Measurements from ENCODE around the gene RCAN1.

- TF ChIP-seq POLR2A (IDR thresholded peaks at IDR 0.05) (no peak), EP300 (IDR thresholded peaks at IDR 0.05) (no peak)
Measured at GRCh38 chr21:34518301-34518700, 96.6 kb downstream of the RCAN1 start.

Data from suprapubic skin (tissue), 2 donors.